Measurements from ENCODE around the gene NRG2.

The NRG2 gene

DNA sequence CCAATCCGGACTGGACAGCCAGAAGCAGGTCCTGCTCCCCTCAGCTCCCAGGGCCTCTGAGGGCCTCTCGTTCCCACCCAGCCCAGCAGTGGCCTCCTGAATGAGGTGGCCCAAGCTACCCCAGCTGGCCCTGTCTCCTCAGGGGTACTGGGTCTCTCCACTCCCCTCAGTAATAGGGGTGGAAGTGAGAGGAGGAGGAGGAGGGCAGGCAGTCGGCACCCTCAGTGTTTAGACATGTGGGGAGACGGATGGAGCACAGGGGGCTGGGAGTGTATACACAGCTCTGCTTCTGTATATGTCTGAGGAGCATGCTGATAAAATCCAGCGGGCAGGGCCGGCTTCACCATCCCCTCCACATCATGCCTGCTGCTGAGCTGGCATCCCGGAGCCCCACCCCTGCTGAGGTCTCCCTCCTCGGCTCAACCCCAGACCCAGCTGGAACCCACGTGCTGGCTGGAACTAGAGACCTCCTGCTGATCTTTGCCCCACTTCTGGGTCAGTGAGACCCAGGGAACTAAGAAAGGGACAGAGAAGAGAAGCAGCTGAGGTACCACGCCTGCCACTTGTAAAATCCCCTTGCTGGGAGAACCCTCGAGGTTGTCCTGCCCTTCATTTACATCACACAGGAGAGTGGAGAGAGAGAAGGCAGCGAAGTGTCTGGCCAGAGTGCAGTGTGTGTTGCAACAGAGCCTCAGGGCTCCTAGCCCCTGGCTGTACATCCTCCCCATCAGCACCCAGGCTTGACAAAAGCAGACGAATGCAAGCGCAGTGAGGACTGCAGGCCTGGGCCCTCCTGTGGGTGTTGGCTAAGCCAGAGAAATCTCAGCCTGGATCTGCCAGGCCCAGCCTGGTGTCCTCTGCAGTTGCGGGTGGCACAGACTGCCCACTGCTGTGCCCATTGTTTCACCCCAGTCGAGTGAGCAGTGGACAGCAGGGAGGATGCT, 170.0 kb downstream of the NRG2 start:
- no peak for DNase-seq

DNA sequence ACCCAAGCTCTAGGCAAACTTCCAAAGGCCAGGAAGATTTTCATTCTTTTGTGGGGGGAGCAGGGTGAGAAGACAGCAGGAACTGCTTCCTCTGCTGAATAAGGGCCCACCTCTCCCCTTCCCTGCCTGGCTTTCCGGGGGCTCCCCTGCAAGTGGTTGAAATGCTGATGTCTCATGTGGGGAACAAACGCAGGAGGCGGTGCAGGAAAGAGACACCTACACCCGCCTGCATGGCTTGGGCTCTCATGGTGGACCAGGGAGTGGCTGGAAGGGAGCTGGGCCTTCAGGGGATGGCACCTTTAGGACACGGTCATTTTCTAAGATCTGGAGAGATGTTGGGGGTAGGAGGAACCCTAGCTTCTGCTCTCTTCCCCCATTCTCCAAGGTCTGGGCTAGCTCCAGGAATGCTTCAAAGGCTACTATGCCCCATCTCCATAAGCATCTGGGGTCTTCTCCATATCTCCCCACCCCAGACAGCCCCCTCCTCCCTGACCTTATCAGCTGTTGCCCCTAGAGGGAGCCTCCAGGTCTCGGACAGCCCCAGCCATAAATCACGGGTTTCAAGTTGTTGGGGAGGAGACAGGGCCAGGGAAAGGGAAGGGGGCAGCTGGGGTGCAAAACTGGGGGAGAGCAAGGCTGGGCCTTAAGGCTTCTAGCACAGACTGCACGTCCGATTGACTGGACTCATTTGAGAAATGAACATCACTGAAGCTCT, 170.9 kb downstream of the NRG2 start:
- no peak for DNase-seq

DNA sequence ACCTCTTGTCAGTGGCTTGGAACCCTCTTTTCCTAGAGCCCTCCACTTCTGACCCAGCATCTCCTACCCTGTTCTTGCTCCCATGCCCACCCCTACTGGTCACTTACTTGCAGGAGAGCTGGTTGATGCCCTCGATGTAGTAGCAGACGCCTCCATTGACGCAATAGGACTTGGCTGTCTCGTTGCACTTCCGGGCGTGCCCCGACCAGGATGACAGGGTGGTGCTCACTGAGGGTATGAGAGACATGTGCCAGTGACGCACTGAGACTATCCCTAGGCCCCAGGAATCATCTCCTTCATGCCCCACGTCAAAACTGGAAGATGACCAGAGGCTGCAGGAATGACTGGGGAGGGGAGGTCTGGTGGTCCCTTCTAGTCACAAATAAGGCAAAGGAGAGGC, 171.5 kb downstream of the NRG2 start:
- DNase-seq: no peak

DNA sequence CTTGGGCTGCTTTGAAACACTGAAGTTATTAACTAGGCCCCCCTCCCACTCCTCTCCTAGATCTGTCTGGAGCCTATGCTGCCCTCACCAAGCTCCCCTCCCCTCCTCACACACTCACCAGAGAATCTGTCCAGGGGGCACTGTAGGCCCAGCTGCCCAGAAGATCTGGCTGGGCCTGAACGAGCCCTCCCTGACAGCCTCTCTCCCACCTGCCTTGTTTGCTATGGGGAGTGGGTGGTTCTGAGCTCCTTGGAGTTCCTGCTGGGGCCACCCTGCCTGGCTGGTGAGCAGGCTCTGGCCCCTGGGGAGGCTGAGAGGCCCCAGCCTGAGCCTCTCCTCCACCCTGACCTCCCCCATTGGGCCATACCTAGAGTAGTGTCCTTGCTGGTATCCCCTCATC, 172.4 kb downstream of the NRG2 start:
- DNase-seq: no peak

DNA sequence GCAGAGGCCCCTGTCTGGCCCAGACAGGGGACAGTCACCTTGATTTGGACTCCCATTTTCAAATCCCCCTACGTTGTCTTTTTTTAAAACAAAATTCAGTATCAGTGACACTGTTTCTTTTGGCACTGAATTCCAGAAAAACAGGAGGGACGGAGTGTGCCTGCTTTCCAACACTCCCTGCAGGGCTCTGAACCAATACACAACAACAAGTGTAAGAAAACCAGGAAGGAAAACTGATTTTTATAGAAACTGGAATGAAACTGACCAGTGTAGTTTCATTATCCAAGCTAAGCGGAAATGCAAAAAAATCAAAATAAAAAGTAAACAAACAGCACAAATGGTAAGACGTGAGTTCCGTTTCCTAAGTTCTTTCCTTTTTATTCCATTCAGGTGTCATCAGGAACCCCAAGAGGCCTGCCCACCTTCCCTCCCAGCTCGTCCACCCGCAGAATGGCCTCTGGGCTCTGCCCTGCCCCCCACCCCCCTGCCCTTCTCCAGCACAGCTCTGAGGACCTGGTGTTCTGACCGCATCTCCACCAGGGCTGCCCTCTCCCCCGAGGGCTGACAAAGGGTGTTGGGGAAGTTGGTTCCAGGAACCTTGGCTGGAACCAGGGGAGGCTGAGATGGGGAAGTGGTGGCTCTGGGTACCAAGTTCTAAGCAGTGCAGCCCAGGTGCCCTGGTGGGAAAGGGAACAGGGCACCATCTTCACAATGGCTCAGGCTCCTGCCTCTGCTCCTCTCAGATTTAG, 173.9 kb downstream of the NRG2 start:
- no peak for DNase-seq

DNA sequence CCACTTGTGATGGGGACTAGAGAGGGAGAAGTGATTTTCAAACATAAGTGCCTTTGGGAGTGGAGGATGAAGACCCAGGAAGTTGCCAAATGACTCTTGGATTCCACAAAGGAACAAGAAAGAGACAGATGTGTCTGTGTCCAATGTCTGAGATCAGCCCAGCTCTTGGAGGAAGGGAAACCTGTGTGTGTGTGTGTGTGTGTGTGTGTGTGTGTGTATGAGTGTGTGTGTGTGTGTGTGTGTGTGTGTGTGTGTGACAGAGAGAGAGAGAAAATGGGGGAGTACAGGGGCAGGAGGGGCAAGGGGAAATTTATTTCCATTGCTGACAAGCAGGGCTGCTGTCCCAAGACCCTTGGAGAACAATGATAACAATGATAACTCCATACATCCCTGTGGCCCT, 175.5 kb downstream of the NRG2 start:
- no peak for DNase-seq

DNA sequence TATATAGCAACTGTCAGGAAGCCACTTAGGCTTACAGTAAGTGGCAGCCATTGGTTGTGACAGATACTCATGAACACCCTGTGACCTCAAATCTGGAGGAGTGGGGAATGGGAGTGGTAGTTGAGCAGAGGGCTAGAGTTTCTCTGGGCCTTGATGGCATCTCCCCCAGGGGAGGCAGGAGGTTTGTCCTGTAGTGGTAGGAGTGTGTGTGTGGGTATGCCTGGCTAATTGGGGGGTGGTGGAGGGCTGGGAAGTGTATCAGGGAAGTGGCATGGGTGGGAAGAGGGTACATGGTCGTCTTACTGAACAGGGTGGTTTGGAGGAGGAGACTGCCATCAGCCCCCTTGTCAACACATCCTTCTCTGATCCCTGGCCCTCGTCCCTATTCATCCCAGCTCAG, 176.0 kb downstream of the NRG2 start:
- DNase-seq: no peak

DNA sequence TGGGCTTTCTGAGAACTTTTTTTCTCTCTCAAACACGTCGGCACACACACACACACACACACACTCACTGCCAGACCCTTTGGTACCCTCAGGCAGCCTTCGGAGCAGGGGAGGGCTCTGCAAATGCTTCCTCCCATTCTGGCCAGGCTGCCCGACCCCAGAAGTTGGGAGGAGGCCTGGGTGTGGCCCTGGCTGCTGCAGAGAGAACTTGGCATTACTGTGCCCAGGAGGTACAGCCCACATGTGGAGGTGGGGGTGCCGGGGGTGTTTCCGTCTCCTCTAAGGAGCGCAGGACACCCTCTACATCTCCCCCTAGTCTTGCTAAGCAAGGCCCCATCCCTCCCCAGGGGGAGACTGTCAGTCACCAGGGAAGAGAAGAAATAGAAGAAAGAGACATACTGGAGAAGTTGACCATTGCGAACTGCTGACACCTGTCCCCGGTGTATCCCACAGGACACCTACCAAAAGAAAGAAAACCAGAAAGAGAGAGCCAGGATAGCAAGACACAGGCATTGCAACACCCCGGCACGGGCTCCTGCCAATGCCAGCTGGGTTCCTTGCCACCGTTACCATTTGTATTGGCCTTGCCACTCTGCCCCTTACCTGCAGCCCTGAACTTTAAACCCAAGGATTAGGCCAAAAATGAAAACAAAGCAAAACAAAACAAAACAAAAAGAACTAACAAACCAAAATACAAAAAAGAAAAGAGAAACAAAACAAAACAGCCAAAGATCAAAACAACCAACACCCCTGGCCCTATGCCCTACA, 178.2 kb downstream of the NRG2 start:
- DNase-seq: no peak

DNA sequence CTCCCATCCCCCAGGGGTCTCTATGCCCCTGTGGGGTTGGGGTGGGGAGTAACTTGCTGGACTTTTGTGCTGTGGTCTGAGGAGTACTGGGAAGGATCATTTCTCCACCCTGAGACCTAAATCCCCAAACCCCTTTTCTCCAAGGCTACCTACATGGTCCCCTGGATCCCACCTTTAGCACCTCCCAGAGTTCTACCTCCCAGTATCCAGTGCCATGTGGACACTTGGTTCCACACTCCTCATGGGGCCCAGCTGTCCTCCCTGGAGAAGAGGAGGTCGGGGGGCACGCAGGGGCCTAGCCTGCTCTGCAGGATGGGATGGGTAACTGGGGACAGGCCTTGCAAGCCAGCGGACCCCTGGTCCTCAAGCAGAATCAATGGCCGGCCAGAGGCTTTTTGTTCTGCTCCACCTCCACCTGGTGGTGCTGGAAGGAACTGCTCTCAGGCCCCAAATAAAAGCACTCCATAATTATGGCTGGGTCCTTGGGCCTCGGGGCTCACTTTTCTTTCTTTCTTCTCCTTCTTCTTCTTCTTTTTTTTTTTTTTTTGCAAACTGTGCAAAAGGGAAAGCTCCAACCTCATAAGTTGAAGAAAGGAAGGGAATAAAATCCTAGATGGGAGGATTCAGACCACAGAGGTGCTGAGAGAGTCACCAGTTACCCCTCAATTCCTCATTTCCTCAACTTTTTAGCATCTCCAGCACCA, 179.1 kb downstream of the NRG2 start:
- DNase-seq: no peak

DNA sequence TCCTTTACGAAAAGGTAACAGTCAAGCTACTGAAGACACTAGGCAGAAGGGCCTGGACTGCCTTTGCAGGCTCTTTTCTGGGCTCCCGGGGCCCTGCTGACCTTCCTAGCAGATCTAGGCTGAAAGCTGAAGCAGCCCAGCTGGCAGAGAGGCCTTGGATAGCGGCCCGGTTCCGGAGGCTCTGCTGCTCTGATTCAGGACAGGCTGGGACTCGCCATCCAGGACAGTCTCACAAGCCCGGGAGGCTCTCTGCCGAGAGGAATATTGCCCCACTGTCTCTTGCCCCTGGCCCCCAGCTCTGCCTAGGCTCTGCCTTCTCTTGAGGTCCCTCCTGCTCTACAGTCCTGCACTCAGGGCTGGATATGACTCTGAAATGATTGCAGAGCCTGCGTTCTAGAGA, 179.7 kb downstream of the NRG2 start:
- DNase-seq: no peak

DNA sequence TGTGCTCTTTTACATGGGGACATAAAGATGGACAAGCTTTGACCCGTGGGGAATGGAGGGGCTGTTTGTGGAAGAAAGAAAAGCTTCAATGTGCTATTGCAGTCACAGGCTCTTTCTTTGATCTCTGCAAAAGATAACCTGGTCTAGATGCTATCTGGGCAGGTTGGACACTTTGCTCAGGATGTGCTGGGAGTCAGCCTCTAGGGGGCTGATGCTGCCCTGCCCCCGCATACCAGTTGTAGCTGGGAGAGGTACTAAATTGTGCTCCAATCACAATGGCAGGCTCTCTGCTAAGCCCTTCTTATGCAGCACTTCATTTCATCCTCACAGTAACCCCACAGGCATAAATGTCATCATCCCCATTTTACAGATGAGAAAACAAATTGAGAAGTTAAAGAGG, 180.3 kb downstream of the NRG2 start:
- DNase-seq: no peak

DNA sequence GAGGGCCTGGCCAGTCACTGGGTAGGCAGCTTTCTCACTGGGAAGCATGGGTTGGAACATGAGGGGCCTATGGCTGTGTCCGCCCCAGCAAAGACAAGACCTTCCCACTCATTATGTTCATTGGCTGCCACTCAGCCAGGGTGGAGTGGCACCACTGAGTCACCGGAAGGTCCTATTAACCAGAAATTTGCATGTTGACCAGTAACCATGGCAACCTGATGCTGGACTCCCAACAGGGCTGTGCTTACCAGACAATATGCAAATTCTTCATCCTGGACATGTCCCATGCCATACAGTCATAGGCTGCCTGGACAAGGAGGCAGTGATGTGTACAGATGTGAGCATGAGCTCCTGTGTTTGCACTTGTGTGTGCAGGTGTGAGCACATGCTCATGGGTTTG, 180.8 kb downstream of the NRG2 start:
- no peak for DNase-seq

DNA sequence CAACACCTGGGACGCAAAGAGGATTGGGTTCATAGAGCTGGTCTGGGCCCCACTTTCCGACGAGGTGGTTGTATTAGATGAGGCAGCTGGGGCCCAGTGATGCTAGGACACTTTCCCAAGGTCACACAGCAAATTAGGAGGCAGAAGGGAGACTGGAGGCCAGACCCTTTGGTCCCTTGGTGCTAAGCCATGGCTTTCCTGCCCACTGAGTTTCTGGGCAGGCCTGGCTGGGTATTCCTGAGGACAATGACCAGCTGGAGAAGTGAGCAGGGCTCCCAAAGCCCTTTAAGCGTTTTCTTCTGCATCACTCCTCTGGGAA, 181.3 kb downstream of the NRG2 start:
- DNase-seq: no peak

DNA sequence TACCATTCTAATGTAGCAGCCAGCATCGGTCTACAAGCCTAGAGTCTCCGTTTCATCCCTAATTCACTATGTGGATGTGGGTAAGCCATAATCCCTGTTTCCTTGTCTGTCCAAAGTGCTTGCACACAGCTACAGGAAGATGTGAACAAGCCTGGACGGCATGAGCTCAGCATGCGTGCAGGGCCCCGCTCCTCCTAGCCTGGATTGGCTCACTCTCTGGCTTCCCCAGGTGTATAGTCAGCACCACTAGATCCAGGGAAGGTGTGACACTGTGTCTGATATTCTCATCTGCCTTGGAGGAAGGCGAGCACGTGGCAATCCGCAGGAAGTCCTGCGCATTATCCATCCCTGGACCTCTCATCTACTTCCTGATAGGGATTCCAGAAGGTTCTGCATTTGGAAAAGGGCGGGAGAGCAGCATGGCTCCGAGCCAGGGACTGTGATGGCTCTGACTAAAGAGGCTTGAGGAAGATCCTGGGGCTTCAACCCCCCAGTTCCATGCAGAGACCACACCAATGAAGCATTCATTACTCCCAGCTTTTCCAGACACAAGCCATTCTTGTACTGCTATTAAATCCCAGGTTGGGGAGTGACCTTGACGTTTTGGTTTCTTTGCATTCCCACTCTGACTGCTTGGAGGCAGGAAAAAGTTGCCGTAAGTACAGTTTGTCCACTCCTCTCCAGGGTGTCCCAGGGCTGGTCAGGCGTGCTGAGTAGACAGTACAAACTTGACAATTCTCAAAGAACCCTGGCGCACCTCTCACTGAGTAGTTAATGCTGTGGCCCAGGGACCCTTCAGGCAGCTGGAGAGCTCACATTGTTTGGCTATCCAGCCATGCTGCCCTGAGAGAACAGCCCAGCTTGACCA, 181.8 kb downstream of the NRG2 start:
- no peak for DNase-seq

DNA sequence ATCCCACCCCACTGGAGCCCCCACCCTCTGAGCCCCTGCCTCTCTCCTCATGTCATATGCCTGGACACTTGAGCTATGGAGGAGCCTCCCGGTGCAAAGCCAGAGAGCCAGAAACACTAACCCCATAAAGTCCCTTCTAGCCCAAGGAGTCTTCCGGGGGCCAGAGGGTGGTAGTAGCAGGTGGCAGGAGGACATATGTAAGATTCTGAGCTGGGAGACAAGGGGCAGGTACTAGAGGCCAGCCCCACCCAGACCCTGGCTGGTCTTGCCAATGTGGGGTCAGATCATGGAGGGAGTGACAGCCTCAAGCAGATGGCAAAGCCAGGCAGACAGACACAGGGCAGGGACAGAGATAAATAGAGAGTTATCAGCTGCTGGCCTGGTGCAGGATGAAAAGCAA, 184.1 kb downstream of the NRG2 start:
- no peak for DNase-seq

DNA sequence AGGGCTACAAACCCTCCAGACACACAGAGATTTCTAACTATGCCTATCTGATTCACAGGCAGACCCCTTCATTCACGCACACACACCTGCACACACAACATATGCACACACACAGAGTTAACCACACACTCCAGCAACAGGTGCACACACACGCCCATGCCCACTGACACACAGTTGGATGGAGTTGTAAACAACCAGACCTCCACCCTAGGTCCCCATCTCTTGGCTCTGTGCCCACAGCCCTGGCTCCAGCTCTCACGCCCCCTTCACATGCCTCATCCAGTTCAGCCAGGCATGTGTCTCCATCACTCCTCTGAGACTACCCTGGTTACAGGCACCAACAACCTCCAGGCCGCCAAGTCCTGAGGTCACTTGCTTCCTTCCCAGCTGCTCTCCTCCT, 186.4 kb downstream of the NRG2 start:
- DNase-seq: no peak

DNA sequence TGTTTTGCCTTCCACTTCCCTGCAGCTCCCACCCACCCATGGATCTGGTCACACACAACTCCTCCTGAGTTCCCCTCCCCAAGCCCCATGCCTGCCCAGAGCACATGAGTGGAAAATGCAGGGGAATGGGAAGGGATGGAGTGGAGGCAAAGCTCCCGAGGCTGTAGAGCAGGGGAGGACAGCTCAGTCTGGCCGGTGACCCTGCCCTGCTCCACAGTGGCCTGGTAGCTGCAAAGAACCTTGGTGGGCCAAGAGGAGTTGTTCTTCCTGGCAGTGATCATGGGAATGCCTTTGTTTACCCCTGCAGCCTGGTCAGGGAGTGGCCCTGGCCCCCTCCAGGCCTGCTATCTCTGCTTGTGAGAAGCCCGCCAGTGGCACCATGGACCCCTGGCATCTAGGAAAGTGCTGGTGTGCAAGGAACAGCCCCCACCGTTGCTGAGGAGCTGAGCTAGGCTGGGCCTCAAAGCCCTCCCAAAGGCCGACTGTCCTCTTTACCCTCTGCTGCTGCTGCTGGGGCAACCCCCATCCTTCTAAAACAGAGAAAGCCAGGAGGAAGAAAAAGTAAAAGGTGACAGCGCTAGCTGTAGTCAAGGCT, 187.1 kb downstream of the NRG2 start:
- no peak for DNase-seq

DNA sequence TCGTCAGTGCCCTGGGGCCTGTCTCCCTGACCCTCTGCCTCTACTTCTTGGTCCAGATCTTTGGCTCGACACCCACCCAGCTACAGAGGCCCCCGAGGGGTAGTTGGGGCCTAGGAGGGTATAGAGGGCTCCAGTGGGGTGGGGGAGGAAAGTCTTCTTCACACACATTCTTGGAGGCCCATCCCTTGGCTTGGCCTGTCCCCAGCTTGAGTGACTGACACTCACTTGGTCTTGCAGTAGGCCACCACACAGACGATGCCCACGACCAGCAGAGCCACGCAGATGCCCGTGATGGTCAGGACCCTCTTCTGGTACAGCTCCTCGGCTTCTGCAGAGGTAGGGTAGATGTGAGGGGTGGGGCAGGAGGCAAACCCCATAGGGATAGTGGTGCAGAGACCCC, 187.6 kb downstream of the NRG2 start:
- no peak for DNase-seq

DNA sequence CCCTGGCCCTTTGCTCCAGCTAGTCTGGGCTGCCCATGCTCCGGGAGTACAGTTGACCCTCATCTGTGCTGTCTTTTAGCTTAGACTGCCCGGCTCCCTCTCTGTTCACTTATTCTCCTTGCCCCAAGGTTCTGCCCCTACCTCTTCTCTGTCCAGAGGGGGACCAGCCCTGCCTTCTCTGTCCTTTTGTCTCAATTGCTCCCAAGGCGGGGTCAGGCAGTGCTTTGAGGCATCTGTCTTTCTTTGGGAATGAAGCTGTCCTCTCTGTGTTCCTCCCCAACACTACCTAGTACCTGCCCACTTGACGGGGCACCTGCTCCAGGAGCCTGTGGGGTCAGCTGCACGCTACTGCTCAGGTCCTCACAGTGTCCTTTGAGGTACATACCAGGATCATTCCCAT, 188.1 kb downstream of the NRG2 start:
- DNase-seq: no peak

DNA sequence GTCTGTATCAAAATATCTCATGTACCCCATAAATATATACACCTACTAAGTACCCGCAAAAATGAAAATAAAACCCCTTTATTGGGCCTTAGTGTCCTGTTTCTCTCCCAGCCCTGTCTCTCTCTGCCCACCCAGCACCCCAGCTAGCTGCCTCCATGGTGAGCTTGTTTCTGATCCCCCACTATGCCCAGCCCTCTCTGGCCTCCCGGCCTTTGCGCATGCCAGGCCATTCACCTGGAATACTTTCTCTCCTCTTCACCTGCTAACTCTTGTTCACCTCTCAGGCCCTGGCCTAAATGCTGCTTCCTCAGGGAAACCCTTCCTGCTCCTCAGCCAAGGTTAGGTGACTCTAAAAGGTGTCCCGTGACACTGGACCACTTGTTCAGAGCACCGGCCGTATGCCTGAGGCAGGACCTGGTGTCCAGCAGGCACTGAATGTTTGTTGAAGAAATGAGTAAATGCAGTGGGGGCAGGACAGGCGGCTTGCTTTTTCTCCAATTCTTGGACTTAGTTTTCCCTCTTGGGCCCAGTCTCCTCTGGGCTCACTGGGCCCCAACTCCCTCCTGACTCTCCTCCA, 189.0 kb downstream of the NRG2 start:
- DNase-seq: no peak

DNA sequence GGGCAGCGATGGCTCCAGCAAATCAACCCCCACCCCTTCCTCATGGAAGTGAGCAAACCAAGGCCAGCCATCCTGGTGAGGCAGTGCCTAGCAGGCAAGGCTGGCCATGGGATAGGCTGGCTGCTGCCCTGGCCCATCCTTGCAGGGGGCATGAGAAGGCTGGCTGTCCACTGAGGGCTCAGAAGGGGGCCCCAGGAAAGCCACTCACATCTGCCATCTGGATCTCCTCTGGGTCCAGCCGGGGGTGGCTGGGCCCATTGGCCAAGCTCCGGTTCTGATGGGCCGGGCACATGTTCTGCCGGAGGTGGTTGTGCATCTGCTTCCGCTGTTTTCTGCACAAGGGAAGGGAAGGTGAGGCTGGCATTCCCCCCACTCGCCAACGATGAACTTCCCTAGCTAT, 190.4 kb downstream of the NRG2 start:
- no peak for DNase-seq

Data from cortex of kidney (tissue), 1 donor.